Stimulated activated CD8-positive, alpha-beta memory T cell treated with anti-CD3 and anti-CD28 coated beads, Interleukin-2, amount 100 ng/mL, for 1 hour (primary cell): Measurements from ENCODE around the gene PCDH7.

ENCODE experiments used
- DNase-seq, 2 donors: peaks; one replicate each; pipeline ENCODE4 v3.0.0-alpha.2; 2020; ENCODE audit warnings: low read depth in 2 of 2

Gene PCDH7

DNA sequence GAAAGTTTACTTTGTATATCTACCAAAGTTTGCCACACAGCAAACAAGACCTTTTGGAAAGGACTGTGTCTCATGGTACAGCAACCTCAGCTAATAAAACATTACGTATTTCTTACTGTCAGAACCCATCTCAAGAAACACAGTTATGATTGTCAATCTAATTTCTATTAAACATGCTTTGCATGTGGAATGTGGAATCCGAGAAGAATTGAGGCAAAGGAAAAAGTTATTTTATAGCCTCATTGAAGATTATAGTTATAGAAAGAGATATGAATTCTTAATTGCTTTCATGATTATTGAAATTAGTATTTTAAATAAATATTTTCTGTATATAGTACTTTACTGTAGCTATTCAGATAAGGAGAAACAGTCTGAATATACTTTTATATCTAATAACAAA, 5.4 kb downstream of the PCDH7 start:
- DNase-seq: no peak

DNA sequence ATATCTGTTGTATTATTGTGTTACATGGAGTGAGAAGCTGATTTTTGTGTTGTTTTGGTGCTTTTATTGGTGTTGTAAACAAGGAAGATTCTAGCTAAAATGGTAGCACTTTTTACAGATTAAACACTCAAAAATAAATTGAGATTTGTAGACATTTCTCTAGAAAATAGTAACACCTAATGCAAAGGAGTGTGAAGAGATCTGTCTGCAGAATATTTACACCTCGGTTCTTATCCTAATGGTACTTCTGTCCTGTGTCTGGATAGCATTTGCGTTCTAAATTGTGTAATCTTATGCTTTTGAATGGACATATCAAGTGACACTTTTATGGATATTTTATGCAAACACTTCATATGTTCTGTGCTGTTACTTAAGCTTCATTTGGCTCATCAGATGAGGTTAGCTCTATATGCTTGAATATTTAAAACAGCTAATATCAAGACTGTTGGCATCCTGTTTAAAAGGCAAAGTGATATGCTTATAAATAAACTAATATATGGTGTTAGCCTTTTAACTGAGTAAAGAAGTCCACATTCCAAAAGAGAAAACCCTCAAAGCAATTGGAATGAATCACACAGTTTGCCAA, 6.0 kb downstream of the PCDH7 start:
- DNase-seq: no peak

DNA sequence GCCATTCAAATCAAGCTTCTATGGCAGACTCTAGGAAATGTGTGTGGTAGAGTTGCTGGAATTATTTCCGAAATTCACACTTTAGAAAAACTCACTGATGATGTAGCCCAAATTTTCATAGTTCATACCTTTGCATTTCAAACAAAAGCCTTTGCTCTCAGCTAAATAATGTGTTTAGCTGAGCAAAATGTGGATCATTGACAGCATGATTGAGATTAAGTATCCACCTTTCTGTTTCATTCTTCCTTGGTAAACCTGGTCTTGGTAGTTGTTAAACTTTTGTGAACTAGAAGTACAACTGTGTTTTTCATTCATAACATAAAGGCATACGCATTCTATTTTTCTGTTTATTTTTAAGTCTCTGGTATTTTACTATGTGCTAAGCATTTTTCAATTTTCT, 7.2 kb downstream of the PCDH7 start:
- DNase-seq: no peak

DNA sequence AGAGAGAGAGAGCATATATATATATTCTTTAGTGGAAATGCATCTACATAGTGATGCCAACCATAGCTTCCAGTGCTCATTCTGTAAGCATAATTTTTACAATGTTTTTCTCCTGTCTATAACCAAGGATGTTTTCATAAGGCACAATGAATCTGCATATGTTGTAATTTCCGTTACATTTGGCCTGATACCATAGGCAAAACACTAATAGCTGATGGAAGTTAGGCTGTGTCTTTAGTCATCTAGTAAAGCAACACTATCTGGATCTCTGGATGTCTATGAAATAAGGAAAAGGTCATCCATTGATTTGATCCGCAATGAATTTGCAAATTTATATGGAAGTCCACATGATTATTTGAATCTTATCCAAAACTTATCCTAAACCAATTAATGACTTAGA, 8.1 kb downstream of the PCDH7 start:
- no peak for DNase-seq

DNA sequence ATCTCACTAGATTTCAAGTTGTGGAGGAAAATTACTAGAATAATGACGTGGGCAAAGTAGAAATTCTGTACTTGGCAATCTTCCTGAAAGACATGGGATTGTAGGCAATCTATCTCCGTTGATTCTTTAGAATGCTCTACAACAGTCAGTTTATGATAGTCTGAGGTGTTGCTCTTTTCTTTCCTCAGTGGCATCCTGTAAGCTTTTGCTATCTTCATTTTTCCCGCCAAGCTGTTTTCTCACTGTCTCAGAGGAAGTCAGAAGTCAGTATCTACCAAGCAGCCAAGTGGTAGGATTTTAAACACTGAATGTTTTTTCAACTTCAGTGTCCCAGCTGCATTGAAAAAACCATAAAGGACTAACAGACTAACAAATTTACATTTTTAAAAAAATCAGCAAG, 23.7 kb downstream of the PCDH7 start:
- no peak for DNase-seq

DNA sequence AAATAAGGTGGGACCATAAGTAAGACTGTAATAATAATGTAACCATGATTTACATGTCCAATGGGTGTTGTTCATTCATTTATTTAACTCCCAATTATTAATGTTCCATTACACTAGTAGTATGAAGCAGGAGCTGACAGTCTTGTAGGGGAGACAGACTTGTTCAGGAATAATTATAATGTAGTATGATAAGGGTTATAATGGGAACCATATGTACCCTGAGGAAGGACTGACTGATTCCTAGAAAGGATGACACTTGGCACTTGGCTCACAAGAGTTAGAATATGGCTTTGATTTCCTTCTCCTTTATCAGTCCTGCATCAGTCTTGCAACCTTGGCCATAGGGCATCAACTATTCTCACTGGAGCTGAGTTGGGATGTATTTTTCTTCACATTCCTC, 24.2 kb downstream of the PCDH7 start:
- DNase-seq: no peak

DNA sequence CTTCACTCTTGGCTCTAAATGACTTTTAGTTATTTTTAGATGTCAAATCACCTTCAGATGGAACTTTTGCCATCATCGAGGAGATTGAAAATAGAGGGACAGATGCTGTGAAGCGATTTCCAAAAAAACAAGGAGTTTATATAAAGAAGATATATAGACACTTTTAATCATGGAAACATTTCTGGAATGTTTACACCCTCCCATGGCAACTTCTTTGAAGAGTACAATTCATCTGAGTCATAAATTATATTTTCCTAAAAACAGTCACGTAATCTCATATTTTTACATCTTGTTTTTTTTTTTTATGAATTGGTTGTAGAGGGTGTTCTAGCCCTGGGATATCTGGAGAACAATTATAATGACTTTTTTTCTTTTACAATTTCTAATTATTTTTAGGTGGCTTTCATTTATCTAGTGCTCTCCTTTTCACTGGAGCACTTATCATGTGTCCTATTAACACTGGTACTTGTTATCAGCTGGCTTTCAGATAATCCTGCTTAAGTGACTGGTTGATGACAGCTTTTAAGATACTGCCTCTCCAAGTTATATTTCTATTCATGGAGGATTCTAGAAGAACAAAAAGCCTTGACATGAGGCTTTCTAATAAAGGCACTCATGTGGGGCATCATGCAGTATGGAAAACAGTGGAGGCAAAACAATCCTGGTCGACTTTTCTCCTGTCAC, 24.9 kb downstream of the PCDH7 start:
- DNase-seq: no peak

DNA sequence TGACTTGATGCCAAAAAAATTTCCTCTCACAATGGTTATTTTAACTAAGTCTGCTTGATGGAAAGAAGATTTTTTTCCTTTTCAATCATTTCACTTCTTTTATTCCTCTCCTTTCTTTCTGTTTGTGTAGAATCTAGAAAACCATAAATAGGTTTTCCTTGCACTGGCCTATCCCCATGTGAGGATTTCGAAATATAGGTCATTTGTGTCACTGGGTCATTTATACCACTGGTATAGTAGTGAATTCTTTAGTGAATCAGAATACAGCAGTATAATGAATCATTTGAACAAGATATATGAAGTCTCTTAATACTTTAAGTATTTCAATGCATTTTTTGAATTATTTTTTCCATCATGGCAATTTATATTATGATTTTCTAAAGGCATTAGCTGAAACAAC, 26.6 kb downstream of the PCDH7 start:
- DNase-seq: no peak

DNA sequence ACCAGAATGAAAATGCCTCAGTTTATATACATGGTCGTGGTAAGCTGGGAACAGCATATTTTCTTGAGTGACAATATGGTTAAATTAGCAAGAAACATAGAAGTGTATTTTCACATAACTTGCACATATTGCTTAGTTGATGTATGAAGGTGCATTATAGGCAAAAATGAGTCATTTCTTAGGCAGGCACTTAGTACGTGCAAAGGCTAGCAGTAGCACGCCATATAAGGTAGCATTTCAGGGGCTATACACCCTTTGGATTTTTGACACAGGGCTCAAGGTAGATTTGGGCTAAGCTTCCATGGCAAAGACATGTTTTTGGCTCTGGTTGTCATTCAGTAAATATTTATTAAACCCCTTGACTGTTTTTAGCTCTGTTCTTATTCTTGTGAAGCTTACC, 33.1 kb downstream of the PCDH7 start:
- no peak for DNase-seq

DNA sequence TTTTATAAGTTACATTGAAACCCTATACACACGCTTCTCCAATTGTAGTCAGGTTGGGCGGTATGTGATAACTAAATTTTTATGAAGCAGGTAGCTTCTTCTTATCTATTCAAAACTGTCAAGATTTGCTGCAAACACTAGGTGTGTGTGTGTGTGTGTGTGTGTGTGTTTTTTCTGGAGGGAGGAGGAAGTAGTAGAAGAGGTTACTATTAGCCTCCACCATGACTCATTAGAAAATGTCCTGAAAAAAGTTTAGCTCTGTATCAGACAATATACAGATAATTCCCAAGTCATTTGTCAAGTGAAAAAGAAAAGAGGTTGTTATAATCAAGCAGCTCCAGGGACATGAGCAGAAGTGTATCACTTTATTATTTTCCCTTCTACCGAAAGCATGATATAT, 33.9 kb downstream of the PCDH7 start:
- DNase-seq: no peak

DNA sequence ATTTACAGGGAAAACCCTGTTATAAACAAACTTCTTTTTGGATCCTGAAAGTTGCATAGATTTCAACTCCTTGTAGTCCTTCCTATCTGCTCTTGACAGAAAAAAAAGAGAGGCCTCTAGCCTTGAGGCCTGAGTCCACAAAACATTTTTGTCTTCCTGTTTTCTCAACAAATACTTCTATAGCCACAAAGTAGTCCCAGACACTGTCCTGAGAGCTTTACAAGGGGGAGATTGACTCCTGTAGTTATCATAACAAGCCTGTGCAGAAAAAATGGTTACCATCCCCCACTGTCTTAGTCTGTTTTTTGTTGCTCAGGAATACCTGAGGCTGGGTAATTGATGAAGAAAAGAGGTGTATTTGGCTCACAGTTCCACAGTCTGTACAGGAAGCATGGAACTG, 35.2 kb downstream of the PCDH7 start:
- DNase-seq: no peak

DNA sequence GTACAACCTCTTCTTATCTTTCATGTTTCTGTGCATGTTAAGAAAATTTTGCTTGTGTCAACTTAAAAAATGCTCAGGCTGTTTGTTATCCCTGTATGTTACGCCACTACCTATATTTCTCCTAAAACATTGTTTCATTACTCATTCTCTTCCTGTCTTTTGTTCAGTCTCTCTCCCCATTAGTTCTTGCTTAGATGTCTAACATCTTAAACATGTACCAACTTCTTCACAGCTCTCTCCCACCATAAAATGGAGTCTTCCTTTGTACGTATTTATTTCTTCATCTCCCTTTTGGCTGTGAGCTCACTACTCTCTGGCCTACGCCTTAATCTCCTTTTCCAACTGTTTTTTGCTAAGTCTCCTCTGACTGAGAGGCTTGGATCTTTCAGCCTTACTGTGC, 36.4 kb downstream of the PCDH7 start:
- DNase-seq: no peak

DNA sequence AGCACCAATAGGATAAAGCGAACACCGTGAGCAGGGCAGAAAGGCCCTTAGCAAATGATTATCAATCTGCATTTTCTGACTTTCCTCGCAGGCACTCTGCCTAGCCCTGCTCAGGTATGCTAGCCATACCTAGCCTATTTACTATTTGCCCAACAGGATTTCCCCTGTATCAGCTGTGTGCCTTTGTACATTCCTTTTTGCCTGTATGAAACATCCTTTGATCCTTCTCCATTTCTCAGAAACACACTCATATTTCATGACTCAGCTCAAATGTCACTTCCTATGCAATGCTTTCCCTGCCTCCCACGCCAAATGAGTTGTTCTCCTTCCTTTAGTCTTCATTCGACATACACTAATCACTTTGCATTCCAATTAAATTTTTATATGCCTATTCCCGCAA, 37.2 kb downstream of the PCDH7 start:
- DNase-seq: no peak

DNA sequence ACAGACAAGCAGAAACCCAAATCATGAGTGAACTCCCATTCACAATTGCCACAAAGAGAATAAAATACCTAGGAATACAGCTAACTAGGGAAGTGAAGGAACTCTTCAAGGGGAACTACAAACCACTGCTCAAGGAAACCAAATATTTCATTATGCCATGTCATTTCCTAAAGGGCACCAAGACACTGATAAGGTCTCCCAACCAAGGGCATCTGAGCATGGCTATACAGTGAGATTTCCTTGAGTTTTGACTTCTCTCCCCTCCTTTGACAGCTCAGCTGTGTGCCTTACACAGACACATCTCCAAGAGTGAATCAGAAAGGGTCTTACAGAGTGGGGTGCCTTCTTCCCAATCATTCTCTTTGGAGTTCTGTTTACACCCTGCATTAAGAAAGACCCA, 40.4 kb downstream of the PCDH7 start:
- no peak for DNase-seq

DNA sequence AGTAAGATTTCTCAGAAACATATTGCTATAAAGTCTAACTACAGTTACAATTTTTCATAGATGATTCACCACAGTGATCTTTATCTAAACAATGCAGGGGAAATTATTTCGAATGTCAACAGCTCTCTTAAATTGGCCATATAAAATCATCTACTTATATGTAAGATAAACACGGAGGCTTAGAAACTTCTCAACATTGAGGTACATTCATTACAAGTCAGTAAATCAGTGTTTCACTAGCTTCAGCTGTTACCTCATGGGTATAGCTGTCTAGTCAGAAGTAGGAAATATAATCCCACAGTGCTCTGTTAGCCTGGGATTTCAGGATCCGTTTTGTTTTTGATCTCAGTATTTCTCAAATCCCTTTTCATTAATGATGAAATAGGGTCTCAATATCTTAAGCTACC, 43.2 kb downstream of the PCDH7 start:
- DNase-seq: no peak

DNA sequence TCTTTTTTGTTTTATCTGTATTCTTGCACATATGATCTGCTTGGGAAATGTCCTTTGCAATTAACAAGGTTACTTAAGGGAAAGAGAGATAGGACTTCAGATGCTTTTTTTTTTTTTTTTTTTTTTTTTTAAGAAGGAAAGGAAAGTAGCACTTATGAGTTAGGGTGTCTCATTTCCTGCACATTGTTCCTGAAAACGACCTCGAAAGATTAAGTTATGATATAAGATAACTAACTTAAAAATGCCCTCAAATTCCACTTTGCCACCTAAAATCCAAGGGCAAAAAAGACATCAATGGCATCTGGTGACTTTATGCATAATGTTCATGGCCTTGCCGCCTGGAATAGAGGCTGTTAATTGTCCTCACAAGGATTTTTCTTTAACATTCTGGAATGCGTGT, 44.9 kb downstream of the PCDH7 start:
- DNase-seq: no peak

DNA sequence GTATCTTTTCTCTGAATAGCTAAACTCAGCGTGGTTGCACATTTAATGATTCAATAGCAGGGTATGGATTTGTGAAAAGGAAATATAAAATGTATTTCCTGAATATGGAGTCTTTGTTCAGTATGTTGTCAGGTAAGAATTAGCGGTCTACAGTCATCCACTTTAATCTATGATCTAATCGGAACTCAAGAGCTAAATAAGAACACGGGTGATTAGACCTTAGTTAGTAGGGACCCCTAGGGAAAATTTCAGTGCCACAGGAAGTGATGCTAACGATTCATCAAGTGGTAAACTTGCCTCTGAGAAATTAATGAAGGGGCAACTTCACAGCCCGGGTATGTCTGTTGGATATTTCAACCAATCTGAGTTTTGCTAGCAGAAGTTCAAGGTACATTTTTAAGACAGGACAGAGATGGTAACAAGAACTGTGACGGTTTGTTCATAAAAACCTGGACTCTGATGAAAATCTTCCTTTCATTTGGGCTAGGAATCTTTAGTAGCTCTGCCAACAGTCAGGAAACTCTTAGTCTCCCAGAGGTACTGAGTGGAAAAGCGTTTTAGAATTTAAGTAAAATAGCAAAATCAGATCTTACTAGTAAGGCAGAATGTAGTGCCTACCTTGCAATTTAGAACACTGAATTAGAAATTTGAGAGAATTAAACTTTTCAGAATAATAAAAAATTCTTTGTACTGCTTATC, 47.1 kb downstream of the PCDH7 start:
- DNase-seq: no peak

DNA sequence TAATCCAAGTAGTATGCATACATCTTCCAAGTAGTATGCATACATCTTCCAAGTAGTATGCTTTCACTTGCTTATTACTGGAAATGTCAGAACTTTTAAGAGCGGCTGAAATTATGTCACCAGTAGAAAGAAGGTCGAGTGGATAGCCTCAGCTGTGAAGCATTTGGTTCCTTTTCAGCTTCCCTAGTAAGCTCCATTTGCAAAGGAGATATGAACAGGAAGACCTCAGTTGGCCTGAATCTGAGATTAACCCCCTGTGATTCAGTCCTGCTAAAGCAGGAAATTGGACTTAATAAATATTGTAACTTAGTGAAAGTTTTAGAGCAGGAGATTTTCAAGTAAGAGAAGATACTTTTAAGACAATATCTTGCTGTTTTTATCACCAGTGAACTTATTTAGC, 48.1 kb downstream of the PCDH7 start:
- DNase-seq: no peak

DNA sequence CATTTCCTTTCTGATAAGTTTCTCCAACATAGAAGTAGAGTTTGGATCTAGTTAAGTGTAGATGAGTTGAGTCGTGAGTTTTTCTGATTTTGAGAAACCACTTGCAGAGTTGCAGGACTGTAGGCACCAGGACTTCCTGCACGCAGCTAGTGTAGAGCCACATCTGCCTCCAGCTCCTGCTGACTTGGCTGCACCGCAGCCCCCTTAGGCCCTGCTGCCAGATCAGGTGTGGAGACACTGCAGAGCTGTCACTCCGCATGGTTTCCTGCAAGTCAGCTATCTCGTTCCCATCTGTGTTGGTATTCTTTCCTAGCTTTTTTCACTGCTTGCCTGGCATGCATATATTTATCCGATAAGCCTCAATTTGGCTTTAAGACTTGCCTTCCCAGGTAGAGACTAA, 48.9 kb downstream of the PCDH7 start:
- no peak for DNase-seq

DNA sequence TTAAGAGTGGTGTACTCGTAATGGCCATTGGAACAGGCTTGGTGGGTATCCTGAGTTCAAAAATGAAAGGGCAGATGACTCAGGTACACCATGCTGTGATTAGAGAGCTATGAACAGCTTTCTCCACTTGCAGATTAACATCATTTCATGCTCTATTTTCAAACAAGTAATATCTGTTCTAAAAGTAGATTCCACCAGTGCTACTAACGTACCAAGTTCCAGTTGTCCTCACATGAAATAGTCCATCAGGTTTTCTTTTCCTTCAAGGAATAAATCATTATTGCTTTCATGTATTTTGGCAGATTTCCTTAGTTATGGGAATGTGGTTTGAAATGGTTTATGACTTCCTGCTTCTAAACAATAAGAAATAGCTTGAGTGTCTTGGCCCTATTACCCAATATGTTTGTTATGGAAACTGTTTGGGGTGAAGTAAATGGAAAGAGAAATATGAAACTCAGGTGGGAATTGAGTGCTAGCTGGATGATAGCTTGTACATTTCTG, 49.9 kb downstream of the PCDH7 start:
- DNase-seq: no peak

DNA sequence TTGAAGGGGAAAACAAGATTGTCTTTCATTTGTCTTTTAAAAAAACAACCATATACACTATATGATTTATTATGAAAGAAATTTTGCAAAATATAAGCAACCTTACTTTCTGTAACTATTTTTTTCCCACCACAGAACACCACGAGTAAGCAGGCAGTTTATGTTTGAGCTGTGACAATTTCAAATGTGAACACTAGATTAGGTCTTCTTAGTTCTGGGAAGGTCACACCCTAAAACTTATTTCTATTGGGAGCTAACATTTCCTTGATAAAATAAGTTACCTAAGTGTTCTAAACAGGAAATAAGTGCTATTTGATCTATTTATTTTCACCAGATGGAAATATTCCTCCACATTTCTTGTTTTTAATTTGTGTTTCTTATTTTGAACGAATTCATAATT, 50.6 kb downstream of the PCDH7 start:
- DNase-seq: no peak

DNA sequence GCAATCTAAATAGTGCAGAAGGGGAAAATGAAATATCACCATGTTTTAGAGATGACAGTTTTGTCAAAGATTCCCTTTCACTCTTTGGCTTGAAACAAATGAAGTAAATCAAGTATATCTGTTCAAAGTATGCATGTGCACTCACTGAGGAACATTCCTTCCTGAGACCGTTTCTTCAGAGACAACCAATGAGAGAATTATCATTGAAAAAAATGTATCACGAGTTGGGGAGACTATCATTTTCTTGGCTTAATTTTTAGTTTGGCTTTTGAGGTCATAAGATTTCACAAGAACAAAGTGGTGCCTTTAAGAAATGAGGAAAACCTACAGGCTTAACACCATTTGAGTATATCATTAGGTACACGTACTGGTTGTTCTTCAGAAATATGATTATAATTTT, 56.3 kb downstream of the PCDH7 start:
- DNase-seq: no peak

DNA sequence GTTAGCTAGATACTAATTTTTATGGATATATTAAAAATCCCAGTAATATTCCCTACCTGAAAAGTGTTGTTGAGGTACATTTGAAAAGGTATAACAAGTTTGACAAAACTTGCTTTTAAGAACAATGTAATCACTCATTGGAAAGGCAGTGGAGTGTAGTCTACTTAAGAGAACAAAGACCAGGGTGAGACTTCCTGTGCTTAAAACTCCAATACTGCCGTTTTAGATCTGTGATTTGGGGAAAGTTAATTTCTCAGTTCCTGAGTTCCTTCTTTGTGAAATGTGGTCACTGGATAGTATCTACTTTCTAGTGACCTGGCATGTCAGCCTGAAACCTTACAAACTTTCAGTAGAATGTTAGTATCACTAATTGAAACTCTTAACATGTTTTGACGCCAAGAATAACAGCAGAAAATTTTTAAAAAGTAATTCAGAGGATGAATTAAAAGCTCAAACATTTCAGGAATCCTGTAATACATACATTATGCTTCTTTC, 56.8 kb downstream of the PCDH7 start:
- no peak for DNase-seq
